ENCODE results near the gene TOGARAM1. TPM values are rescaled to one million over a fixed set of nuclear protein-coding genes. Genes with fewer than 3 reads are reported as not detected.

TOGARAM1 gene
- 33.5 TPM for total RNA-seq

GRCh38 chr14:44961554-44962333 lies at the start of gene TOGARAM1, which contains the start of gene KLHL28:
Gene TOGARAM1 (plus strand): TSS chr14:44962190. CDS start chr14:44962422, 232 bp downstream.
Gene KLHL28 (minus strand): TSS chr14:44961947. CDS start chr14:44945928, 16,019 bp downstream.
- DNase-seq (ENCODE audit: low spot score): peak; percentile 99

- no peak for DNase-seq (ENCODE audit: low spot score)
Measured at GRCh38 chr14:44914849-44915248, 47.1 kb upstream of the TOGARAM1 start.

- no peak for DNase-seq (ENCODE audit: low spot score)
Measured at GRCh38 chr14:44928793-44929192, 33.2 kb upstream of the TOGARAM1 start.

DNA sequence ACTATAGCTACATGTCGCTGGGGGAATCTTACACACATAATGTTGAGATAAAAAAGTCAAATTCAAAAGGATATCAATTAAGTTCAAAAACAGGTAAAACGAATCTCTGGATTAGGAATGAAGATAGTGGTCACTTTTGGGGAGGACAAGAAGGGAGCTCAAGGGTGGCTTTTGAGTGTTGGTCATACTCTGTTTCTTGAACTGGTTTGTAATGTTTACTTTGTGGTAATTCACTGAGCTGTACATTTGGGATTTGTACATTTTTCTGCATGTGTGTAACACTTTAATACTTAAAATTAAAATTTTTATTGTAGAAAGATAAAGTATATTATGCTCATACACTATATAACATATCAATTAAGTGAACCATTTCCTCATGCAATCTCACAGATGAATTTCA lies 26.8 kb upstream of the TOGARAM1 start:
- no peak for DNase-seq (ENCODE audit: low spot score)

DNA sequence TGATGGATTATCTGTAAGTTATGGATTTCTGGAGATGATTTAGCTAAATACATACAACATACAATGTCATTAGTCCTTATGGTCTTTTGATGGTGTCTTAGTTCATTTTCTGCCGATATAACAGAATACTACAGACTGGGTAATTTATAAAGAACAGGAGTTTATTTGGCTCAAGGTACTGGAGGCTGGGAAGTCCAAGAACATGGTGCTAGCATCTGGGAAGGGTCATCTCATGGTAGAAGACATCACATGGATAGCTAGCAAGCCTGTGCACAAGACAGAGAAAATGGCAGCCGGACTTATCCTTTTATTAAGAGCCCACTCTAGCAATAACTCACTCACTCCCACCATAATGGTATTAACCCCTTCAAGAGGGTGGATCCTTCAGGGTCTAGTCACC lies 24.4 kb upstream of the TOGARAM1 start:
- DNase-seq (ENCODE audit: low spot score): no peak

- no peak for DNase-seq (ENCODE audit: low spot score)
Measured at GRCh38 chr14:44940211-44940610, 21.8 kb upstream of the TOGARAM1 start.

GRCh38 chr14:44940944-44941343 lies 21.0 kb upstream of the TOGARAM1 start:
- no peak for DNase-seq (ENCODE audit: low spot score)

DNA sequence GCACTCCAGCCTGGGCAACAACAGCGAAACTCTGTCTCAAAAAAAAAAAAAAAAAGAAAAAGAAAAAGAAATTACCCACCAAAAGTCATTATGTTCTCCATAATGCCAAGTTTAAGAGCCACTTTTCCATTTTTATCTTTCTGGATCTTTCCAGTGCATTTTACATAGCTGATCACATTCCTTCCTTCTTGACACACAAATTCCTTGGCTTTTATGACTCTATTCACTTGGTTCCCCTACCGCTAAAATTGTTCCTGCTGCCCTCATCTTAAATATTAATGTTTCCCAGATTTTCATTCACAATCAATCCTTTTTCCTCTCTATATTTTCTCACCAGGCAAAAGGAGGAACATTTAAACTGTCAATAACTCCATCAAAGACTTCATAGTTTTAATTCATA lies 20.4 kb upstream of the TOGARAM1 start:
- no peak for DNase-seq (ENCODE audit: low spot score)

DNA sequence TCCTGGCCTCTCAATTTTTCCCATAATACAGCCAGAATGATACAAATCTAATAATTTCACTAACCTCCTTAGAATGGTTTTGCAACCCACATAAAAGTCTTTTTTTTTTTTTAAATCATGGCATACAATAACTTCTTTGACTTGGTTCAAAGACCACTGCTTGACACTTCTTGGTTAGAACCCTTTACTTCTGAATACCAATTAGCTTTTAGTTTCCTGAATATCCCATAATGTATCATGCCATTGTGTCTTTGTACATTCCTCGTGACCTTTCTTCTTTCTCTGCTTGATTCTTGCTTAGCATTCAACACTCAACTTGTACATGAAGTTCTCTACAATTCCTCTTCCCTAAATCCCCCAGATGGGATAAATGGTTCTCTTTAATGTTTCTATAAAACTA lies 19.6 kb upstream of the TOGARAM1 start:
- DNase-seq (ENCODE audit: low spot score): no peak

DNA sequence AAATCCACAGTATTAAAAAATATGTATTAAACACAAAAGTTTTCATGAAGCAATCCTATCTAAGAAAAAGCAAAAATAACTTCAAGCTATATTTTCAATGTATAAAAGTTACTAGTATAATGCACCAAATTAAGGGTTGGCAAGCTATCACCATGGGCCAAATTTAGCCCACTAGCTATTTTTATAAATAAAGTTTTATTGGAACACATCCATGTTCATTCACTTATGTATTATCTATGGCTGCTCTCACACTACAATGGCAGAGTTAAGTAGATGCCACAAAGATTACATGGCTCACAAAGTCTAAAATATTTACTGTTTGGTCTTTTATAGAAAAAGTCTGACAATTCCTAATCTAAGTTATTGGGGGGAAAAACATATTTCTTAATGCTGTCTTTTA lies 17.9 kb upstream of the TOGARAM1 start:
- no peak for DNase-seq (ENCODE audit: low spot score)

- no peak for DNase-seq (ENCODE audit: low spot score)
Measured at GRCh38 chr14:44945264-44945663, 16.7 kb upstream of the TOGARAM1 start.

- DNase-seq (ENCODE audit: low spot score): no peak
Measured at GRCh38 chr14:44951051-44951450, 10.9 kb upstream of the TOGARAM1 start.

DNA sequence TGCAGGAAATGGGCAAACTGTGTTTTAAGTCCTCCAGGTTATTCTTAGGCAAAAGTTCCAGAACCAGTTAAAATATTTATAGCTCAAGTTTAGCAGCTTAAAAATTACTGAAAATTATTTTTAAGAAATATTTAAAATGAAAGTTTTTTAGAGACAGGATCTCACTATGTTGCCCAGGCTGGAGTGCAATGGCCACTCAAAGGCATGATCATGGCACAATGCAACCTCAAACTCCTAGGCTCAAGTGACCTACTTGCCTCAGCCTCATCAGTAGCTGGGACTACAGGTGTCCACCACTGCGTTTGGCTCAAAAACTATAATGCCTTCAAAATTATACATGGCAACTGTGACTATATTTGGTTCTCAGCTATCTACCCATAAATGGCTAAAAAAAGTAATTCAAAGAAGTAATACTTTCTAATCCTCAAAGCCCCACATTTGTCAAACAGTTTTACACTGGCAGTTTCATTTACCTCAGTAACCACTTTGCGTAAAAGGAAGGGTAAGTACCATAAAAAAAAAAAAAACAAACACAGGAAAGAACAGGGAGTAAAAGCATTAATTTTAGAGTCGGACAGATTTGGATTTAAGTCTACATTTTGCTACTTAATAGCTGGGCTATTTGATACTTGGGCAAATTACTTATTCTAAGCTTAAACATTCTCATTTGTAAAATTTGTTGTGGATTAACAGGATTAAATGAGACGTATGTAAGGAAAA lies 9.4 kb upstream of the TOGARAM1 start:
- DNase-seq (ENCODE audit: low spot score): no peak

GRCh38 chr14:44954750-44955149 lies 7.2 kb upstream of the TOGARAM1 start:
- no peak for DNase-seq (ENCODE audit: low spot score)

GRCh38 chr14:44955528-44955927 lies 6.5 kb upstream of the TOGARAM1 start:
- no peak for DNase-seq (ENCODE audit: low spot score)

DNA sequence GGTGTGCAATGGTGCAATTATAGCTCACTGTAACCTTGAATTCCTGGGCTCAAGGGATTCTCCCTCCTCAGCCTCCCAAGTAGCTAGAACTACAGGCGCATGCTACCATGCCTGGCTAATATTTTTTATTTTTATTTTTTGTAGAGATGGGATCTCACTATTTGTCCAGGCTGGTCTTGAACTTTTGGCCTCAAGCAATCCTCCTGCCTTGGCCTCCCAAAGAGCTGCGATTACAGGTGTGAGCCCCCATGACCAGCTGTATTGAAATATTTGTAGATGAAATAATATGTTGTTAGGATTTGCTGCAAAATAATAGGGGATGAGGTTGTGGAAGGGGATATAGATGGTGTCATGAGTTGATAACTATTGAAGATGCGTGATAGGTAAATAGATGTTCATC lies 5.1 kb upstream of the TOGARAM1 start:
- DNase-seq (ENCODE audit: low spot score): no peak

- no peak for DNase-seq (ENCODE audit: low spot score)
Measured at GRCh38 chr14:44959538-44959937, 2.5 kb upstream of the TOGARAM1 start.

DNA sequence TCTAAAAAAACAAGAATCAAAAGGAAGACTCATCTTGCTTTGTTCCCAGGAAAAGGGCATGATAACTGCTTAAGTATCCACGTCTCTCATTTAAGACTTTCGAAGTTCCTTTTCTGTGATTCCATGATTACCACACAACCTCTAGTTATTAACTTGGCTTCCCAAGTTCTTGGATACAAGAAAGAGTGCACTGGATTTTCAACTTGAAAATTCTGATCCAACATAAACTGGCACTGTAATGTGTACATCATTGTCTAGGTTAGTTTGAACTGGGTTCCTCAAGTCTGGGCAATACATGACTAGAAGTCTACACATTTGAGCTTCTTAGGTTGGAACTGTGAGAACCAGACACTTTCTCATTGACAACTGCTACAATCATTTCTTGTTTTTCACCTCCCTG lies 1.8 kb upstream of the TOGARAM1 start:
- DNase-seq (ENCODE audit: low spot score): no peak

- DNase-seq (ENCODE audit: low spot score): no peak
Measured at GRCh38 chr14:44960646-44961045, 1.3 kb upstream of the TOGARAM1 start.

- DNase-seq (ENCODE audit: low spot score): peak; percentile 68
Measured at GRCh38 chr14:44961151-44961553, 838 bp upstream of the TOGARAM1 start.

DNA sequence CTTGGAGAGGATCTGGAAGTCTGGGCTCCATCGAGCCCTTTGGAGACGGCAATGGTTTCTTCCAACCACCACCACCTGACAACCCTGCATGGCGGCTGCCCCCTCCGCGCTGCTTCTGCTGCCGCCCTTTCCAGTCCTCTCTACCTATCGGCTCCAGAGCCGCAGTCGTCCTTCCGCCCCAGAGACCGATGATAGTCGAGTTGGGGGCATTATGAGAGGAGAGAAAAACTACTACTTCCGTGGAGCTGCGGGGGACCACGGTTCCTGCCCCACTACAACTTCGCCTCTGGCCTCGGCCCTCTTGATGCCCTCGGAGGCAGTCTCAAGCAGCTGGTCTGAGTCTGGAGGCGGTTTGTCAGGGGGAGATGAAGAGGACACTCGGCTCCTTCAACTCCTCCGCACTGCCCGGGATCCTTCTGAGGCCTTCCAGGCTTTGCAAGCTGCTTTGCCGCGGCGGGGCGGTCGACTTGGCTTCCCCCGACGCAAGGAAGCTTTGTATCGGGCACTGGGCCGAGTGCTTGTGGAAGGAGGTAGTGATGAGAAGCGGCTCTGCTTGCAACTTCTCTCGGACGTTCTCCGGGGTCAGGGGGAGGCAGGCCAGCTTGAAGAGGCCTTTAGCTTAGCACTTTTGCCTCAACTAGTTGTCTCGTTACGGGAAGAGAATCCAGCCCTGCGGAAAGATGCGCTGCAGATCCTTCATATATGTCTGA lies 499 bp downstream of the TOGARAM1 start:
- peak; percentile 56 for DNase-seq (ENCODE audit: low spot score)

- DNase-seq (ENCODE audit: low spot score): no peak
Measured at GRCh38 chr14:44963044-44963528, 1.1 kb downstream of the TOGARAM1 start.
